ENCODE results near the gene CCDC106.

CCDC106 gene

DNA sequence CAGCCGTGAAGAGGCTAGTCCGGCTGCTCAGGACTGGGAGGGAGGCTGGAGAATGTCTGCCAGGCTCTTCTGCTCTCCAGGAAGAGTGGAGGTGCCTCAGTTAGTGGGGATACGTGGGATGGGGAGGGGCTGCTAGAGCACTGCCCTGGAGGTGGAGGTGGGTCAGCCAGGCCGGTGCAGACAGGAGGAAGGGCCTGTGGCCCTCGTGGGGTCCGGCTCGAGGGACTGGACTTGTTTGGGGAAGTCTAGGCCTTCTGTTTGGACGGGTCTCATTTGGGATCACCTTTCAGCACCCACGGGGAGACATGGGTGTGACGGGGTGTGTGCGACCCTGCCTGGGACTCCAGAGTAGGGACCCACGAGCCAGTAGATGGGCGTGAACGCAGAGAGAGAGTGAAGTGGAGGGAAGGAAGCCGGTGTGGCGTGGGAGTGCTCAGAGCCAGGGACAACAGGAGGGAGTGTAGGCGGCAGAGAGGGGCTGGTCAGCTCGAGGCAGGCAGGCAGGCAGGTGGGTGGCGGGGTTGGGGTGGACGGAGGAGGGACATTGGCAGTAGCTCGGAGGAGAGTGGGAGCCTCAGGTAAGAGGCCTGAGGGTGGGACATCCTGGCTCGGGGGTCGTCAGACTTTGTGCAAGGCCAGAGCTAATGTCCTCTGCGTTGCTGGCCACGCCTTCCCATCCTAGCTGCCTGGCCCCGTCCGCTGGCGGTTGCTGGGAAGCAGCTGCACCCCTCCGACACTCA is 38.5 kb downstream of the CCDC106 start:
- no peak for DNase-seq

DNA sequence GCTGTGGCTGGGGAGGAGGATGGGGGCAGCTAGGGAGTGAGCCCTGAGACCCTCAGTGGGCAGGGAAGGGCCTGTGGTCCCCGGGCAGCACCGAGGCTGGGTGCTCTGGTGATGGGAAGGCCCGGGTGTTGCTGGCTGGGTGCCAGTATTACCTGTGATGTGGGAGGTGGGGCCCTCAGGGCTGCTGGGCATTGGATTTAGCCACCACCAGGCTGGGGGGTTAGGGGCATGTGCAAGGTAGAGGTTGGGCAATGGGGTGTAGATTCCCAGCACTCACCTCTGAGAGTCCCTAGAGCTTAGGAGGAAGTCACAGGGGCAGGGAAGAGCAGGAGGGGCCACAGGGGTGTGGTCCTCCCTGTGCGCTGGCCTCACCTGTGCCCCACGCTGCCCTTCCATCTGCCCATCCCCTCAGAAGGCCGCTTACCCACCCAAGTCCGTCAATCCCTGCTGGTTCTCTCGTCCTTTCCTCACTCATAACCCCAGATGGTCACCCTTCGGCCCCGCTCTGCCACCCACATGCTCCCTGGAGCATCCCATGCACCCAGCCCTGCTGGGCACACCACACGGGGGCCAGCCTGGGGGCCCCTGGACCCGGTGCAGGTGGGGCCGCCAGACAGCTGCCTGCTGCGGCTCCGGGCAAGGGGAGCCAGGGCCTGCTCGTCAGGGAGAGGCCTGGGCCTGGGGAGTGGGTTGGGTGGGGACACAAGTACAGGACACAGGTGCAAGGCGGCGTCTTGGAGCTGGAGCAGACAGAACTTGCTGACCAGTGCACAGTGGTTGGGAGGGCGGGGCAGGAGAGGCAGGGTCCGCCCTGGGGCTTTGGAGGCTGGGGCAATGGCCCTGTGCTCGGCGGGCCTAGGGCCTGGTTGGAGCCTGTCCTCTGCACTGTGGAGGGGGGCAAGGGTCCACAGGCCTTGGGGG is 39.5 kb downstream of the CCDC106 start:
- DNase-seq, result no peak

DNA sequence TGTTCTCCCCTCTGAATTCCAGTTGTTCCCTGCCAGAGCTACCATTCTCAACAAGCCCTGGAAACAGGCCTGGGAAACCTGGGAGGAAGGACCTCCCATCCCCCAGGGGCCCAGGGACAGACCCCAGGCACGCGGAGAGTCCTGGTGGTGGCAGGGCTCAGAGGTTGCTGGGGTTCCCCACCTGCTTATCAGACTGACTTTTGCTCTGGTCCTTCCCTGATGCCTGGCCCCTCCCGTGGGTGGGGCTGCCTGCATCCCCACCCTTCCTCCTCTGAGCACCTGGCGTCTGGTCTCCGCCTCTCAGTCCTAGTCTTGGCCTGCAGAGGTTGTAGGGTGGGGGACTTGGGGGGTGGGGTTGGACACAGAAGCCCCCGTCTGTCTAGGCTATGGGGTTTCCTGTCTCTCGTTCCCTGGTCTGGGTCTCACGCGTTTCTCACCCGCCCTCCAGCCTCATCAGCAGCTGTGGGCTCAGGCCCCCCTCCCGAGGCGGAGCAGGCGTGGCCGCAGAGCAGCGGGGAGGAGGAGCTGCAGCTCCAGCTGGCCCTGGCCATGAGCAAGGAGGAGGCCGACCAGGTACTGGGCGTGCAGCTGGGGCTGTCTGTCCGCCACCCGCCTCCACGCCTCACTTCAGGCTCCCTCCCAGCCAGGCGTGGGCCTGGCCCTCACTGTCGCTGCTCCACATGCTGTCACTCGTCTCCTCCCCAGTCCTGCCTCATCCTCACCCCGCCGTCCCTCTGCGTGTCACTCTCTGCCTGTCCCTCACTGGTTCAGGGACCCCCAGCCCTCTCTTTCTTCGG is 40.6 kb downstream of the CCDC106 start:
- DNase-seq, result no peak

DNA sequence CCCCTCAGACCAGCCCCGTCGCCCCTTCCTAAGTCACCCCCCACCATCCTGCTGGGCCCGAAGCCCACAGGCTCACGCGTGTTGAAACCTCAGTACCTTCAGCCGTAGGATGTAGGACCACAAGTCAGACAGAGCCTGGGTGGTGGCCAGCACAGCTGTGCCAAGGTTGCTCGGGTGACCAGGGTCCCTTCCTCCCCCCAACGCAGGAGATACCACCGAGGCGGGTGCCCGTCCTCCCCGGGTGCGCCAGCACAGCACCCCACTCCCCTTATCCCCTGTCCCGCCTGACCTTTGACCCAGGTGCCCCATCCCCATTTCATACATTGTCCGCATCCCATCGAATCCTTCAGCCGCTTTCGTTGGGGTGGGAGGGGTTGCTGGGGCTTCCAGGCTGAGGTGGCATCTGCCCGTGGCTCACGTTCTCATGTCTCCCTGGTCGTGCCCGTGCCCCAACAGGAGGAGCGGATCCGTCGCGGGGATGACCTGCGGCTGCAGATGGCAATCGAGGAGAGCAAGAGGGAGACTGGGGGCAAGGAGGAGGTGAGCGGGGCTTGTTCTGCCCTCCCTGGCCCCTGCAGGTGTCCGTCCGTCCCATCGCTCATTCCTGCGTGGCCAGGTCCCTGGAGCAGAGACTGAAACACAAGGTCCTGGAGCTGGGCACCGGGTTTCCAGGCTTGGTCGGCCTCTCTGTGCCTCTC is 41.5 kb downstream of the CCDC106 start:
- DNase-seq, result no peak

DNA sequence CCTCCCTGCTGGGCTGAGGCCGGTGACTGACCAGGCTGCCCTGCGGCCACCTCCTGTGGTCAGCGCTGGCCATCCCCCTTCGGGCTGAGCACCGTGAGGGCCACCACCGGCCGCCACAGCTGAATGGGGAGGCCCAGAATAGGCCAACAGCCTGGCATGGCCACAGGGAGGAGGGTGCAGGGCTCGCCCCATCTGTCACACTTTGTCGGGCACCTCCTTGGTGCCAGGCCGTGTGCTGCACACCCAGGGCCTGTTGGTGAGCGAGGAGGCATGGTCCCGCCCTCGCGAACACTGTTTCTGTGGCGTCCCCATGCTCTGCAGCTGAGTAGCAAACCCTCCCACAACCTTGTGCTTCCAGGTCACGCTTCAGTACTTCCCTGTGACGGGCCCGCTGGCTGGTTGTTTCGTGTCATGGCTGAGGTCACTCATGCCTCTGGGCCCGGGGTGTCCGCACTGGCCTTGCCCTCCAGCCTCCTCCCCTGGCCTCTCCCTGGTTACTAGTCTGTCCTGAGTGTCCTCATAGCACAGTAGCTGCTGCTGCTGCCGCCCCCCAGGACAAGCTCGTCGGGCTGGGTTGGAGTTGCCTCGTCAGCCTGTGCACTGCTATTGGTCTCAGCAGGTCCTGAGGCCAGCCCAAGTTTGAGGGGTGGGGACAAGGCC is 42.2 kb downstream of the CCDC106 start:
- DNase-seq, result no peak

- DNase-seq, result no peak
Measured at GRCh38 chr19:55690769-55691545, 42.9 kb downstream of the CCDC106 start.

DNA sequence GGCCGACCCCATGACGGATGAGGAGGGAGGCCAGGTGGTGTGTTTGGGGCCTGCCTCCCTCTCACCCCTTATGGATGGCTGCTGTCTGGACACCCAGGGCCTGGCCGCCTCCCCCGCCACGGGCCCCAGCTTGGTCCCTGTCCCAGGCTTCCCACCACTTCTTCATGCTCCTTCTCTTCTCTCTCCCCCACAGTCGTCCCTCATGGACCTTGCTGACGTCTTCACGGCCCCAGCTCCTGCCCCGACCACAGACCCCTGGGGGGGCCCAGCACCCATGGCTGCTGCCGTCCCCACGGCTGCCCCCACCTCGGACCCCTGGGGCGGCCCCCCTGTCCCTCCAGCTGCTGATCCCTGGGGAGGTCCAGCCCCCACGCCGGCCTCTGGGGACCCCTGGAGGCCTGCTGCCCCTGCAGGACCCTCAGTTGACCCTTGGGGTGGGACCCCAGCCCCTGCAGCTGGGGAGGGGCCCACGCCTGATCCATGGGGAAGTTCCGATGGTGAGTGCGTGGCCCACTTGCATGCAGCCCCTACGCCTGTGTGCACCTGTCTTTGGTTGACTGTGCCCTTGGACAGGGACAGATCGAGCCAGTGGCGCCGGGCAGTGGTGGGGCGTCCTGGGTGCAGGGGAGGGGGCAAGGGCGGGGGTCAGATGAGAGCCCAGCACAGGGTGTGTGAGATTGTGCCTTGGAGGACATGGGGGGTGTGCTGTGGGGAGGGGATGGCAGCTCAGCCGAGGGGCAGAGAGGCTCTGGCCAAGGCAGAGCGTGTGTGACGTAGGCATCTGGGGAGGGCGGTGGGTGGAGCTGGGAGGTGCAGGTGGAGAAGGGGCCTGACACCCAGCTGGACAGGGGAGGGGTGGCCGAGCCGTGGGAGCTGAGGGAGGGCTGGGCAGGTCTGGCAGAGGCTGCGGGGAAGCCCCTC is 43.8 kb downstream of the CCDC106 start:
- no peak for DNase-seq

- DNase-seq, result no peak
Measured at GRCh38 chr19:55692681-55693081, 44.7 kb downstream of the CCDC106 start.

DNA sequence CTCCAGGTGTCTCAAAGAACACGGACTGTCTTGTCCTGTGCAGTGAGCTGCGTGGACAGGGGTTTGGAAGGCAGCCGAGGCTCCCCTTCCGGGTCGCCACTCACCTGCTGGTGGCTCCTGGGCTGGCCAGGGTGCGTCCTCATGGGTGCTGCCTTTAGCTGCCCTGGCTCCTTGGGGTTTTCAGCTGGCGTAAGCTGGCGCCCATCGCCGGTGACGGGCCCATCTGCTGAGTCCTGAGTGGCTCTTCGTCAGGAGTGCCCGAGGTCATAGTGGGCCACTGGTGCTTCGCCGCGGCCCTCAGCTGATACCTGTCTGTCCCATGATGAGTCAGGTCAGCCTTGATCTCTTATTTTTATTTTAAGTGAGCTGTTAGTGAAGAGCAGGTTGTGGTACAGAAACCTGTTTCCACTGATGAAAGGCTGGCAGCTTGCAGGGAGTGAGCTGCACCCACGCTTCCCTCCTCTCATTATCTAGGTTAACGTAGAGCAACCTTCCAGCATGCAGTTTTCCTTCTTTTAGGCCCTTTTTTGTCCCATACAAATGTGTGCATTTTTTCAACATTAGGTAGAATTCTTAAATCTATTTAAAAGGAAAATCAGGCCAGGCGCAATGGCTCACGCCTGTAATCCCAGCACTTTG is 45.4 kb downstream of the CCDC106 start:
- DNase-seq, result no peak

GRCh38 chr19:55694241-55694655 is 46.2 kb downstream of the CCDC106 start:
- DNase-seq, result no peak

- no peak for DNase-seq
Measured at GRCh38 chr19:55694656-55695491, 46.9 kb downstream of the CCDC106 start.

GRCh38 chr19:55695511-55696290 is 47.7 kb downstream of the CCDC106 start:
- DNase-seq, result no peak

GRCh38 chr19:55696301-55697068 is 48.5 kb downstream of the CCDC106 start:
- no peak for DNase-seq

DNA sequence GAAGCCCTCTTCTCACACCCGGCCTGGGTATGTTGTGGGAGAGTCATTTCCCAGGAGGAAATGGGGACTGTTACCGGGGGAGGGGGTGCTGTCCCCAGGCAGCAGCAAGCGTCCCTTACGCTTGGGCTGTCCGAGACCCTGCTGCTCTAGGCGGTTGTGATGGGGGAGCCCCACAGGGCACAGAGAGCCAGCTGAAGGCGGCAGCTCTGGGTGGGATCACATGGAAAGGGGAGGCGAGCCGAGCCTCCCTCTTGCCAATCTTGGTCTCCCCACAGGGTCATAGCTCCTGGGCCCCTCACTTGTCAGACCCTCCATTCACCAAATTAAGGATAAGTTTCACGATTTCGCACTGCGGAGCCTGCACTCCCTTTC is 49.0 kb downstream of the CCDC106 start:
- no peak for DNase-seq

DNA sequence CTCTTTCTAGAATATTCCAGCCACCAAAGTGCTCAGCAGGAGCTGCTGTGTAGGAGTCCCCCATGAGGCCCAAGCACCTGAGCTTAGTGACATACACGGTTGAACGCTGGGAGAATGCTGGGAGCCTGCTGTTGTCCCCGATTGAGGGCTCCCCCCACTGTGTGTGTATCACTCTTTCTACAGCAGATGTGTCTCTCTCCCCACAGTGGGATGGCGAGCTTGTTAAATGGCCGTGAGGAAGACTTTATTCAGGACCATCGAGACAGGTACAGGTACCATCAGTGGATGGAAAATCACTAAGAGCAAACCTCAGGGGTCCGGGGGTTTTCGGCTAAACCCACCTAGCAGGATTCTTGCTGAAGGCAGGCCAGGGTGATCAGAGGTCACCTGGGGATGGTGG is 49.7 kb downstream of the CCDC106 start:
- no peak for DNase-seq

GRCh38 chr19:55698256-55698655 is 50.2 kb downstream of the CCDC106 start:
- no peak for DNase-seq

DNA sequence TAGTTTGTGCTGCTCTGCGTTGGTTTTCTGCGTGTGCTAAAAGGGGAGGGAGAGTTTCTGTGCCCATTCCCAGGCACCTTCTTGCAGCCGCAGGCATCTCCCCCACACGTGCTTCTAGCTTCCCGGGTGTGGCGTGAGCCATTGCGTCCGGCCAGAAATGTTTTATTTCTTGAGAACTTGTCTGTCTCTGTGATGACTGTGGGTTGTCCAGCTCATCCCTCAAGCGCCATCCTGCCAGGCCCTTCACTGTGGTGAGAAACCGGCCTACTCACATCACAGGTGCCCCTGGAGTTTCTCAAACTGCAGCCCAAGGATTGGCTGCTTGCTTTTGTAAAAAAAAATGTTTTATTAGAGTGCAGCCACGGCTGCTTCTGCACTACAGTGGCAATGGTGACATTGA is 51.2 kb downstream of the CCDC106 start:
- DNase-seq, result no peak

Measured in central memory CD4-positive, alpha-beta T cell (primary cell).